GM12891 (cell line): ENCODE measurements around the gene ILDR2.

Experiments used
- POLR2A ChIP-seq: IDR thresholded peaks from 2 replicates; pipeline ENCODE4 v1.6.1; 2011; ENCODE audit warnings: low read depth, low read length, control low read depth
- POLR2AphosphoS5 ChIP-seq: IDR thresholded peaks from 2 replicates; pipeline ENCODE4 v1.6.1; 2011; ENCODE audit warnings: low read depth, low read length, control low read depth
- TAF1 ChIP-seq: IDR thresholded peaks from 2 replicates; pipeline ENCODE4 v1.6.1; 2011; ENCODE audit warnings: low read depth, low read length, control low read depth

- TF ChIP-seq POLR2AphosphoS5 (no peak), TAF1 (no peak), POLR2A (no peak)
Observed at GRCh38 chr1:166937962-166938361, 37.4 kb downstream of the ILDR2 start.
